GM19099 (cell line): ENCODE measurements around the gene UNC119.

Experiments
- POLR2A ChIP-seq: IDR thresholded peaks from 3 replicates; pipeline ENCODE4 v1.6.1; 2011; ENCODE audit warnings: low read depth; ENCODE audit not compliant: insufficient read length; ENCODE audit errors: extremely low read depth

Gene UNC119

GRCh38 chr17:28523186-28523585 is 29.2 kb downstream of the UNC119 start:
- no peak for TF ChIP-seq POLR2A

GRCh38 chr17:28521311-28522085 is 30.9 kb downstream of the UNC119 start:
- TF ChIP-seq POLR2A: no peak

DNA sequence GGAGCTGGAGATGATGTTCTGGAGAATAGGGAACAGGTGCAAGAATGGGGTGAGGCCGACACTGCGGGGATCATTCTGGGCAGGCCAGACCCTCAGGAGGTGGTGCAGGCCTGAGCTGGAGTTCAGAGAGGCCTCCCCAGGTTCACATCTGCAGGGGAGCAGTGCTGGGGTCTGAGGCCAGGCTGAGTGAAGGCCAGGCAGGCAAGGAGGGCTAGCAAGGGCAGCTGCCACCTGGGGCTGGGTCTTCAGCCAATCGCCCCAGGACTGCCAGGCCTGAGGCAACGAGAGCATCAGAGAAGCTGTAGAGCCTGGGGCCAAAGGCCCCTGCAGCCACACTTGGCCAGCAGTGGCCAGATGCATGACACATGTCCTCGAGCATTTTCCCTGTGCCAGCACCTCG is 31.7 kb downstream of the UNC119 start:
- TF ChIP-seq POLR2A: no peak

GRCh38 chr17:28519236-28519635 is 33.2 kb downstream of the UNC119 start:
- no peak for TF ChIP-seq POLR2A

GRCh38 chr17:28518578-28518977 is 33.8 kb downstream of the UNC119 start:
- no peak for TF ChIP-seq POLR2A

DNA sequence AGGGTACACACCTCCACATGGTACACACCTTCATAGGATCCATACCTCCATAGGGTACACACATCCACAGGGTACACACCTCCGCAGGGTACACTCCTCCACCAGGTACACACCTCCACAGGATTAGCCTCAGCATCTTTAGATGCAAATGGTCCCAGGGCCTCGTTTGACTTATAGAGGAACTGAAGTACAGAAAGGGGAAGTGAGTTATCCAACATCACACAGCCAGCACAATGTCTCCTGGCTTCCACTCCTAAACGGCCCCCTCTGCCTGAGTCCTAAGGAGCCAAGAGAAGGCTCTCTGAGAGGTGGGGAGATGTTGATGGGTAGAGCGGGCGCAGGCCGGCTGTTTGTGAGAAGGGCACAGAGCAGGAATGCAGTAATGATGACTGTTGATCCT is 34.3 kb downstream of the UNC119 start:
- no peak for TF ChIP-seq POLR2A

- TF ChIP-seq POLR2A: no peak
These were observed 36.9 kb downstream of the UNC119 start for GRCh38 chr17:28515518-28515917.

- TF ChIP-seq POLR2A: no peak
These were observed 37.8 kb downstream of the UNC119 start for GRCh38 chr17:28514561-28515002.

DNA sequence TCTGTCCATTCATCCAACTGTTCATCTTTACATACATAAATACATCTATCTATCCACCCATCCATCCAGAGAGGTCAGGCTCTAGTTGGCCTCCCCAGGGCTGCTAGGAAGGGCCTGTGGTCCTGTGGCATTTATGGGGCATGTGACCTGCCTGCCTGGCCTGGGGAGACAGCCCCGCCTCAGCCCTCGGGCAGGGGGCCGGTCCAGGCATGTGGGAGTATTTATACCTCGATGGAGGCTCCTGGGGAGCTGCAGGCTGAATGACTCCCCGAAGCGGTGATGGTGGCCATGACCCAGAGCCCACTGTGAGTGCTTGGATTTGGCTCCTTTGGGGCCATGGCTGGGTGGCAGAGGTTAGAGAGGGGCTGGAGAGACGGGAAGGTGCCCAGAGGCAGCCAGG is 38.9 kb downstream of the UNC119 start:
- TF ChIP-seq POLR2A: no peak

DNA sequence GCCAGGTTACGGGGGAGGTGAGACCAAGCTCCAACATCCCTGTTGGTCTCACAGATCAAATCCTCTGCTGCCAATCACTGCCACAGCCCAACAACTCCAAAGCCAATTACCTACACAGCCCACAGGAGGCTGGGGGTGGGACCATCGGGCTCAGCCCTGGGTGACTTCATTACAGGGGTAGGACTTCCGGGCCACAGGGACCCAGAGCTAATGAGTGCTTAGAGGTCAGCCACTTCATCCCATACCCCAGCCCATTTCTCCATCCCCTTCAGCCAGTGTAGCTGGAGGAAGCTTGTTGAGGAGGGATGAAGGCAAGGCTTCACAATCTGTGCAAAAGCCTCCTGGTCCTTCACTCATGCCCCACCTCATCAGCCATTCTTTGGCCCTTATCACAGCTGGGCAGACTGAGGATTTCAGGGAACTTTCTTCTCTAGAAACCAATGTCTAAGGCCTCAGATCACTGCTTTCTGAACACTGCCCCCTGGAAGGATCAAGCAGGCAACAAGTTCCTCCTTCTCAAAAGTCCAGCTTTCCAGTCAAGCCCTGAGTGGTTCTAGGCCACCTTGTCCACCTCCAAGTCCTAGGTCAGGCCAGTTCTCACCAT is 40.5 kb downstream of the UNC119 start:
- TF ChIP-seq POLR2A: no peak

- TF ChIP-seq POLR2A: no peak
These were observed 42.6 kb downstream of the UNC119 start for GRCh38 chr17:28509789-28510188.

DNA sequence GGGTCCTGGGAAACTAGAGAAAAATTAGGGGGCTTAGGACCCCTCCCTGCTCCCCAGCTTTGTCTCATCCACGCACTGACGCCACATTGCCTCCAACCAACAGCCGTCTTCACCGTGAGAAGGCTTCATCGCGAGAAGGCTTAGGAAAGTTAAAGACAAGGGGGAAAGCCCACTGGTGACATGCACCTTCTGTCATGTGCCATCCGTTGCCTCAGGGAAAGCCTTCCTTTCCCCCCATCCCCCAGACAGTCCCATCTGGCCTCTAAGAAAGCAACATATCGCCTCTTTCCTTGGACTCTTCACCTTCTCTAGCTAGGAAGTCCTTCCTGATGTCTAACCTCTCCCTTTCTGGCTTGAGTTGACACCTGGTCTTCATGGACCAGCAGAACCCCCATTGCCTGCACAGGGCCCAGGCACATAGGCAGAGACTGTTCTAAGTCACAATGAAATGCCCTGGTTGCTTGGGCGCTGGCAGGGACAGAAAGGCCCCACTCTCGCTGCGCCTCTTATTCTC is 44.2 kb downstream of the UNC119 start:
- TF ChIP-seq POLR2A: no peak

- TF ChIP-seq POLR2A: no peak
These were observed 44.7 kb downstream of the UNC119 start for GRCh38 chr17:28507567-28508203.

GRCh38 chr17:28506763-28507487 is 45.5 kb downstream of the UNC119 start:
- TF ChIP-seq POLR2A: no peak

DNA sequence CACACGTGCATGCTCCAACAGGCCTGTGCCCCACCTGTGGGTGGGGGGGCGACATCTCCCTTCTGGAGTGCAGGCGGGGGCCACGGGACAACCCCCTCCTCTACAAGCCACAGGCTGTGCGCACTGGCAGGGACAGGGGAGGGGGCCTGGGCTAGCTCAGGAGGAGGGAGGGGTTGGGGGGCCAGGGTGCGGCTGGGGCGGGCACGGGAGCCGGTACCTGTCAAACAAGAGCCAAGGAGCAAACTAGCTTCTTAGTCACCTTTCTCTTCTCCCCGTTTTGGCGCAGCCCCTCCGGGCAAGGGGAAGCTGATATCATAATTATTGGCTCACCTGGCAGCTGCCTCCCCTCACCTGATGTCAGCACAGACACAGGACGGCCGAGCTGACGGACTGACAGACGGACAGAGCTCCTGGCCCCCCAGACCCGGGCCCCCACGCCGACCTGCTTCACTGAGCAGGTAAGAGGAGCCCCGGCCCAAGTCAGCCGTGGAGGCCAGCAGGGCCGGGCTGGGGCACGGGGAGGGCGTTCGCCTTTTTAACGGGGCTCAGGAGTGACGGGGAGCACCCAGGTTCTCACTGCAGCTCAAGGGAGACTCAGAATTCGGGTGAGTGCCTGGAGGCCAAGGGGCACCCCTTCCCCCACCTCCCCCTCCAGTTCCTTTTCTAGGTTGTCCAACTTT is 46.3 kb downstream of the UNC119 start, which contains the start of gene FOXN1:
Gene FOXN1 (plus strand): TSS at position 363 of the 680 bp plus-strand sequence. CDS start 17,622 bp downstream, outside the sequence.
- TF ChIP-seq POLR2A: no peak

GRCh38 chr17:28503420-28503819 is 49.0 kb downstream of the UNC119 start:
- TF ChIP-seq POLR2A: no peak
